Mucosa of descending colon (tissue), 3 donors: ENCODE results near the gene TAPT1. TPM values are rescaled to one million over a fixed set of nuclear protein-coding genes. Genes with fewer than 3 reads are reported as not detected.

Source experiments
- ATAC-seq: fragments of 200-7000 bp; cut with Tn5 transposase; one replicate; pipeline ENCODE4 v1.9.1; 2020; ENCODE audit warnings: mild to moderate bottlenecking, moderate library complexity
- DNase-seq, 3 donors: peaks; one replicate each; pipeline ENCODE4 v3.0.0-alpha.2; 2020
- H3K36me3 ChIP-seq: fragments of 200-600 bp; one replicate; pipeline ENCODE4 v1.8.0; 2021; ENCODE audit warnings: low read depth, mild to moderate bottlenecking
- H3K4me1 ChIP-seq: fragments of 200-600 bp; one replicate; pipeline ENCODE4 v1.8.0; 2021; ENCODE audit warnings: low read depth, mild to moderate bottlenecking
- H3K4me3 ChIP-seq: fragments of 200-600 bp; one replicate; pipeline ENCODE4 v1.8.0; 2021; ENCODE audit warnings: mild to moderate bottlenecking
- H3K9me3 ChIP-seq: fragments of 200-600 bp; one replicate; pipeline ENCODE4 v1.8.0; 2021; ENCODE audit warnings: mild to moderate bottlenecking
- CTCF ChIP-seq: fragments of 200-600 bp; IDR thresholded peaks from one replicate; pipeline ENCODE4 v1.8.0; 2022; ENCODE audit warnings: antibody characterized with exemption, mild to moderate bottlenecking
- intact Hi-C, 2 donors: fragments of 100-400 bp; cut with DNase I in 1 of 2; cut with micrococcal nuclease in 1 of 2; formaldehyde crosslinking; loops; one replicate each; pipeline versions ENCODE4 v1.11.0 to v1.11.1; 2022; cut with DNase I, micrococcal nuclease
- total RNA-seq, 3 donors: library from RNA; stranded (reverse); fragmentation: NEBNext Ultra II Directional in 2 of 3; extraction: Animal tissue kit (Norgen Biotek cat#: 25700) in 2 of 3; gene quantifications; one replicate each; pipeline versions ENCODE4 v1.2.1 to v1.2.4, GENCODE V29; 2021 to 2023
- donor health status: DM: no; HTN: no; CAD: no; lungs with moderate emphysema.
- donor health status: DM: no; HTN: no; CAD: no.
- donor health status: DM: no; HTN: yes; CAD: no.

TAPT1 gene
- total RNA-seq, 3 donors from 2014 or later: 38.2 to 62.6 (median 38.8) TPM

GRCh38 chr4:16236402-16237023 is 10.2 kb upstream of the TAPT1 start:
- TF ChIP-seq CTCF: no peak
- Histone ChIP-seq H3K4me1 (no peaks in the 10 kb centered on the region), H3K4me3 (no peak overlapping the region), H3K36me3 (no peaks in the 10 kb centered on the region), H3K9me3 (no peaks in the 10 kb centered on the region)
- intact Hi-C loops: no loop called here
- DNase-seq (no peak), ATAC-seq (no peak)

GRCh38 chr4:16235209-16235608 is 8.9 kb upstream of the TAPT1 start:
- H3K4me3 ChIP-seq: no peak overlapping the region
- ATAC-seq: no peak

GRCh38 chr4:16233569-16234177 is 7.4 kb upstream of the TAPT1 start:
- intact Hi-C loops: no loop called here
- H3K36me3 ChIP-seq: no peaks in the 10 kb centered on the region
- TF ChIP-seq CTCF: no peak

More at GRCh38 chr4:16235209-16235608, 8.9 kb upstream of the TAPT1 start:
- Histone ChIP-seq H3K36me3 (no peaks in the 10 kb centered on the region), H3K9me3 (no peaks in the 10 kb centered on the region), H3K4me1 (no peaks in the 10 kb centered on the region)
- no peak for DNase-seq
- intact Hi-C loops: no loop called here
- TF ChIP-seq CTCF: no peak

GRCh38 chr4:16231570-16232245 is 5.4 kb upstream of the TAPT1 start:
- Histone ChIP-seq H3K9me3 (no peaks in the 10 kb centered on the region), H3K4me3 (no peak overlapping the region), H3K36me3 (no peaks in the 10 kb centered on the region), H3K4me1 (no peaks in the 10 kb centered on the region)
- TF ChIP-seq CTCF: no peak
- intact Hi-C loops: no loop called here
- ATAC-seq (no peak), DNase-seq (no peak)

More at GRCh38 chr4:16233569-16234177, 7.4 kb upstream of the TAPT1 start:
- no peak for ATAC-seq
- no peaks in the 10 kb centered on the region for H3K9me3 ChIP-seq
- no peak overlapping the region for H3K4me3 ChIP-seq
- no peak for DNase-seq
- H3K4me1 ChIP-seq: no peaks in the 10 kb centered on the region

GRCh38 chr4:16230308-16230707 is 4.0 kb upstream of the TAPT1 start:
- ATAC-seq: no peak
- no peaks in the 10 kb centered on the region for H3K9me3 ChIP-seq

More at GRCh38 chr4:16230308-16230707, 4.0 kb upstream of the TAPT1 start:
- no peak for TF ChIP-seq CTCF
- DNase-seq: no peak
- intact Hi-C loops: no loop called here
- no peak overlapping the region for H3K4me3 ChIP-seq
- no peaks in the 10 kb centered on the region for H3K4me1 ChIP-seq
- no peaks in the 10 kb centered on the region for H3K36me3 ChIP-seq
